ENCODE results near the gene ZNF441. TPM values are rescaled to one million over a fixed set of nuclear protein-coding genes. Genes with fewer than 3 reads are reported as not detected.

ZNF441 gene
- total RNA-seq, 2 donors from 2014 or later: 2.2 to 4.4 TPM

DNA sequence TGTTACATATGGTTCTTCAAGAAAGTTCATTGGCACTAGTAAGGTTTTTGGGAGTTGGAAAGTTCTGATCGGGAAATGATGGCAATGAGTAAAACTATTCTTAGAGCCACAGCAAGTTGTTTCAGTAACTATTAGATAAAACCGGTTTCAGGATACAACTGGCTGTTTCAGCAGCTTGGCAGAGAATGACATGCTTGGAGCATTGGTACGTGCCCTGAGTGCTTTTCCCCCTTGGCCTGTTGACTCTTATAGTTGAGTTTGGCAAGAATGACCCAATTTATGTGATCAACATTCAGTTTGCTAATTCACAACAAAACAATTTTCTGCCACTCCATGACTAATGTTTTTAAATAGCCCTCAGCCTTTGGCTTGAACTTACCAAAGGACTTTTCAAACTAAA is 20.7 kb downstream of the ZNF441 start:
- TF ChIP-seq CTCF (conservative IDR thresholded peaks at IDR 0.05): no peak
- Histone ChIP-seq H3K9ac (ENCODE audit: extremely low read depth, low read length, poor library complexity, severe bottlenecking) (no peak overlapping the region), H3K4me3 (ENCODE audit: low read length) (no peak overlapping the region), H3K36me3 (ENCODE audit: control insufficient read depth, insufficient read depth, low read length) (peaks cover 3% of the 10 kb centered on the region), H3K27me3 (ENCODE audit: control insufficient read depth, insufficient read depth, low read length, poor library complexity, severe bottlenecking) (no peaks in the 10 kb centered on the region), H3K27ac (ENCODE audit: low read depth, low read length) (no peak overlapping the region), H3K9me3 (ENCODE audit: control insufficient read depth, low read length) (peaks cover 19% of the 10 kb centered on the region), H3K4me1 (ENCODE audit: control insufficient read depth, insufficient read depth, low read length) (no peaks in the 10 kb centered on the region)
- Mint-ChIP-seq H3K9me3 (peaks cover 65% of the 10 kb centered on the region), H3K4me1 (no peaks in the 10 kb centered on the region), H3K36me3 (ENCODE audit: low read depth) (peaks cover 4% of the 10 kb centered on the region), H3K27ac (no peak overlapping the region), H3K4me3 (no peak overlapping the region), H3K27me3 (ENCODE audit: insufficient read depth) (peaks cover 20% of the 10 kb centered on the region)
- no peak for DNase-seq
- WGBS, 2 experiments (ENCODE audit: insufficient coverage in 1 of 2, insufficient read length in 1 of 2): 76 to 89% methylated on average over 3 of the region's 3 CpGs

- no peaks in the 10 kb centered on the region for H3K36me3 ChIP-seq (ENCODE audit: control insufficient read depth, insufficient read depth, low read length)
- Mint-ChIP-seq H3K4me3 (no peak overlapping the region), H3K4me1 (peaks cover 5% of the 10 kb centered on the region), H3K27ac (no peak overlapping the region), H3K9me3 (peaks cover 17% of the 10 kb centered on the region), H3K27me3 (ENCODE audit: insufficient read depth) (peaks cover 52% of the 10 kb centered on the region), H3K36me3 (ENCODE audit: low read depth) (no peaks in the 10 kb centered on the region)
- H3K4me3 ChIP-seq (ENCODE audit: low read length): no peak overlapping the region
- H3K27ac ChIP-seq (ENCODE audit: low read depth, low read length): no peak overlapping the region
- no peaks in the 10 kb centered on the region for H3K9me3 ChIP-seq (ENCODE audit: control insufficient read depth, low read length)
- H3K27me3 ChIP-seq (ENCODE audit: control insufficient read depth, insufficient read depth, low read length, poor library complexity, severe bottlenecking): peaks cover 19% of the 10 kb centered on the region
- no peak overlapping the region for H3K9ac ChIP-seq (ENCODE audit: extremely low read depth, low read length, poor library complexity, severe bottlenecking)
- TF ChIP-seq CTCF (conservative IDR thresholded peaks at IDR 0.05): no peak
- H3K4me1 ChIP-seq (ENCODE audit: control insufficient read depth, insufficient read depth, low read length): peaks cover 4% of the 10 kb centered on the region
- no peak for DNase-seq
Measured at GRCh38 chr19:11792942-11793341, 26.1 kb downstream of the ZNF441 start.

DNA sequence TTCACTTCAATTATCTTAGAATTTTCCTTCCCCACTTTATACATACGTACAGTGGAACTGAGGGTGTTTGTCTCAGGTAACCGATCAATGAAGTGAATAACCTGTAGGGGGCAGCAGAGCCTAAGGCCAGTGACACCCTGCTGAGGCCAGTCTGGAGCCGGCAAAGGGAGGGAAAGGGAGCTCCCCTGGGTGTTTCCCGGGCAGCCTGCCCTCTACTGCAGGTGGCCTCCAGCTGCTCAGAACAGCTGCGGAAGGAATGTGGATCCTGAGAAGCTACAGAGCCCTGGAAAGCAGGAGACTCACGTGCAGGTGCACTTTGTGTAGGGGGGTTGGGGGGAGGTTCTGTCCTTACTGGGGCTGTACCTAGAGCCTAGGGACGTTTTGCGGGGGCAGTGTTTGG is 30.7 kb downstream of the ZNF441 start:
- 14 to 20% methylated on average over 2 to 8 of the region's 8 CpGs for WGBS, 2 experiments (ENCODE audit: insufficient coverage in 1 of 2, insufficient read length in 1 of 2)
- H3K27ac Mint-ChIP-seq: peak overlapping the region; percentile 18

More for the DNA sequence above, 30.7 kb downstream of the ZNF441 start:
- Mint-ChIP-seq H3K4me1 (peaks cover 6% of the 10 kb centered on the region), H3K27me3 (ENCODE audit: insufficient read depth) (peaks cover 50% of the 10 kb centered on the region), H3K4me3 (peak overlapping the region; percentile 63), H3K36me3 (ENCODE audit: low read depth) (no peaks in the 10 kb centered on the region), H3K9me3 (peaks cover 3% of the 10 kb centered on the region)
- no peaks in the 10 kb centered on the region for H3K36me3 ChIP-seq (ENCODE audit: control insufficient read depth, insufficient read depth, low read length)
- TF ChIP-seq CTCF (conservative IDR thresholded peaks at IDR 0.05): peak; percentile 90
- no peak overlapping the region for H3K27ac ChIP-seq (ENCODE audit: low read depth, low read length)
- peaks cover 19% of the 10 kb centered on the region for H3K27me3 ChIP-seq (ENCODE audit: control insufficient read depth, insufficient read depth, low read length, poor library complexity, severe bottlenecking)
- peaks cover 6% of the 10 kb centered on the region for H3K4me1 ChIP-seq (ENCODE audit: control insufficient read depth, insufficient read depth, low read length)
- H3K9me3 ChIP-seq (ENCODE audit: control insufficient read depth, low read length): no peaks in the 10 kb centered on the region
- peak; percentile 90 for DNase-seq
- peak overlapping the region; percentile 95 for H3K4me3 ChIP-seq (ENCODE audit: low read length)
- H3K9ac ChIP-seq (ENCODE audit: extremely low read depth, low read length, poor library complexity, severe bottlenecking): no peak overlapping the region

Data from endodermal cell (in vitro differentiated cells).